ENCODE measurements around the gene TBL1Y.

- TF ChIP-seq, protein P1, sequence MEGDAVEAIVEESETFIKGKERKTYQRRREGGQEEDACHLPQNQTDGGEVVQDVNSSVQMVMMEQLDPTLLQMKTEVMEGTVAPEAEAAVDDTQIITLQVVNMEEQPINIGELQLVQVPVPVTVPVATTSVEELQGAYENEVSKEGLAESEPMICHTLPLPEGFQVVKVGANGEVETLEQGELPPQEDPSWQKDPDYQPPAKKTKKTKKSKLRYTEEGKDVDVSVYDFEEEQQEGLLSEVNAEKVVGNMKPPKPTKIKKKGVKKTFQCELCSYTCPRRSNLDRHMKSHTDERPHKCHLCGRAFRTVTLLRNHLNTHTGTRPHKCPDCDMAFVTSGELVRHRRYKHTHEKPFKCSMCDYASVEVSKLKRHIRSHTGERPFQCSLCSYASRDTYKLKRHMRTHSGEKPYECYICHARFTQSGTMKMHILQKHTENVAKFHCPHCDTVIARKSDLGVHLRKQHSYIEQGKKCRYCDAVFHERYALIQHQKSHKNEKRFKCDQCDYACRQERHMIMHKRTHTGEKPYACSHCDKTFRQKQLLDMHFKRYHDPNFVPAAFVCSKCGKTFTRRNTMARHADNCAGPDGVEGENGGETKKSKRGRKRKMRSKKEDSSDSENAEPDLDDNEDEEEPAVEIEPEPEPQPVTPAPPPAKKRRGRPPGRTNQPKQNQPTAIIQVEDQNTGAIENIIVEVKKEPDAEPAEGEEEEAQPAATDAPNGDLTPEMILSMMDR (IDR thresholded peaks at IDR 0.05) = peak in 1 of 5 experiments; percentile 49
- TF ChIP-seq POLR2A (IDR thresholded peaks at IDR 0.05) (no peak), EP300 (IDR thresholded peaks at IDR 0.05) (no peak)
Observed at GRCh38 chrY:7085606-7086005, 175.1 kb downstream of the TBL1Y start.
